Cerebellar nuclear complex (tissue), 1 donor: ENCODE results near the gene ZNF777.
A peak's percentile ranks its signal among the peaks of the same experiment; 100 is the strongest.
"Not testable (repeated sequence)": the region's sequence is repeated elsewhere in the genome, so short reads cannot be mapped to it uniquely, and the experiment has no call there.

Experiments
- DNase-seq, 2 experiments: peaks; one replicate each; lab custom pipeline; 2025; lab: John Stamatoyannopoulos, UW

ZNF777 gene

DNA sequence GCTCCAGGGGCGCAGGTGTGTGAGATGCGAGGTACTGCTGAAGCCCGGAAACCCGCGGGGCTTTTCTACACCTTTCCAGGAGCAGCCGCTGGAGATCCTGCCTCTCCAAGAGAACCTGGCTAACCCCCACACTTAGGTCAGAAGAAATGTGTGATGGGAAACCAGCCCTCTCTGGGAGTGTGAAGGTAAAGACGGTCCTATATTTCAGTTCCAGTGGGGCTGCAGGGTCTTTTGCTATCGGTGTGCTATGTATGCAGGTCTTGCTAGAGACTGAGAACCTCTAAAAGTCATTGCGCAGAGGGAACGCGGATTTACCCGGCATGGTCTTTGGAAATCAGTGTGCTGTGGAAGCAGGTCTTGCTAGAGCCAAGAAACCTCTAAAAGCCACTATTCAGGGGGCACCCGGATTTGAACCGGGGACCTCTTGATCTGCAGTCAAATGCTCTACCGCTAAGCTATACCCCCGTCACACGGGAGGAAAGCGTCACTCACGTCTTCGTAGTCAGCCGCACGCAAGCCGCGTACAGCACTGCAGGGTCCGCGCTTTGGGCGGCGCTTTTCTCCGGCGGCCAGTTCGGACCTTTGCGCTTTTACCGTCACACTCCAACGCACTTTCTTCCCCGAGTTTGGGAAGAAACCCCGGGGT is 46.0 kb downstream of the ZNF777 start:
- peak in 1 of 2 experiments; percentile 44 for DNase-seq

DNA sequence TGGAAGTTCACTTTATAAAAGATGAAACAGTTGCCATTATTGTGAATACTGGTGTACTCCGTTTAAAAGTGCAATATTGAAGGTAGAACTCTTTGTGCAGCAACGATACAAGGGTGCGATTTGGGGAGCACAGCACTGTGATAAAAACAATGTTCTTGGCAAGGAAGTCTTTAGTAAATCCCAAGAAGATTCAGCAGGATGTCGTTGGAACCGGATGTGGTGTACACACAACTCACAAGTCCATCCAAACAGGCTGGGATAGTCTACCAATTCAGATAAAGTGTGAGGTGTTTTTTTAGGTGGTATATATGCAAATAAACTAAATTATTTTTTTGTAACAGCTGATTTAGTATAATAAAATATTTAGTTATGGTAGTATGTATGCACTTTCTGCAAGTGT is 46.7 kb downstream of the ZNF777 start:
- DNase-seq: no peak

DNA sequence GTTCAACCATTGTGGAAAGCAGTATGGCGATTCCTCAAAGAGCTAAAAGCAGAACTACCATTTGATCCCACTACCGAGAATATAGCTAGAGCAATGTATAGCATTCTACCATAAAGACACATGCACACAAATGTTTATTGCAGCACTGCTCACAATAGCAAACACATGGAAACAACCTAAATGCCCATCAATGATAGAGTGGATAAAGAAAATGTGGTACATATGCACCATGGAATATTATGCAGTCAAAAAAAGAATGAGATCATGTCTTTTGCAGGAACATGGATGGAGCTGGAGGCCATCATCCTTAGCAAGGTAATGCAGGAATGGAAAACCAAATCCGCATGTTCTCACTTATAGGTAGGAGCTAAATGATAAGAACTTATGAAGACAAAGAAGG is 47.8 kb downstream of the ZNF777 start:
- not testable (repeated sequence) for DNase-seq

DNA sequence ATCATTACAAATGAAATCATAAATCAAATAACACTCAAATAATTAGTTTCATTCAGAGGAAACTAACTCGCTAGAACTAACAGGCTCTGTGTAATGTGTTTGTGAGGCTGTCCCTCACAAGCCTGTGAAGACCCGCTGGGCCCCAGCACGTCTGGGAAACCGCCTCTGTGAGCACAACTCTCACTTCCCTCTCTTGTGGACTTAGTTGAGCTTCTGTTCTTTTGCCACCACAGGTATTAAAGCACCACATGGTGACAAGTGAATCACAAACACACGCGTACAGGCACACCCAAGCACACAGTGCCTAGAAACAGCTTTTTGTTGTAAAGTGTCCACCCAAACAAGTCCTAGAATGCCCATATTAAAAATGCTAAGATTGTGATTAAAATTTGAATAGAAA is 51.0 kb downstream of the ZNF777 start:
- no peak for DNase-seq

DNA sequence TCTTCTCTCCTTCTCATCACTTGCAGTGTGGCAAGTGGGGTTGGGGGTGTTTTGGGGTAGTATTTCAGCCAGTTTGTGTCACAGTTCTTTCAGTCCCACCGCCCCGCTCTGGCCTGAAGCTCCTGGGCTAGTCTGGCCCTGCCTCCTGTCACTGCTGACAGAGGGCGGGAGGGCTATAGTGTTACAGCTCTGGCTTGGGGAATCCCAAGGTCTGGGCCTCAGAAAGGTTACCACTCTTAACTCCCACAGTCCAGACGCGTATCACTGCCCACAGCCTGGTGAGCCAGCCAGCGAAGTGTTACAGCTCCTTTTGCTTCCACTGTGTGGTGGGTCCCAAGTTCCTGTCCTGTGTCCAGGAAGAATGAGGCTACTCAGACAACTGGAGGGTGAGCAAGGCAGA is 56.0 kb downstream of the ZNF777 start:
- DNase-seq: no peak

DNA sequence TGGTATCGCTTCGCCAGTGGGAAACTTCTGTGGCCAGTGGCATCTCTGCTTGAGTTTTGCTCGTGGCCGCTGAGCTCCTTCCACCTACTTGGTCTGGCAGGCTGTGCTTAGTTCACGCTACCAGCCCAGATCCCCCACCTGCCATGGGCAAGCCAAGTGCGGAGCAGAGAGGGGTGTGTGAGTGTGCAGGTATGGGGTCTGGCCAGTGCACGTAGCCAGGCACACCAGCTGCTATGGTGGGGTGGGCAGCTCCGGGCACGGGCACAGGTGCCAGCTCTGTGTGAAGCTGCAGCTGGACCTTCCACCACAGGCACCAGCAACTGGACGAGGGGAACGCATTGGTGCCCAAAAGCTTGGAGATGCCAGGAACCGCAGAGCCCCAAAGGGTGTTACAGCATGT is 56.5 kb downstream of the ZNF777 start:
- no peak for DNase-seq

DNA sequence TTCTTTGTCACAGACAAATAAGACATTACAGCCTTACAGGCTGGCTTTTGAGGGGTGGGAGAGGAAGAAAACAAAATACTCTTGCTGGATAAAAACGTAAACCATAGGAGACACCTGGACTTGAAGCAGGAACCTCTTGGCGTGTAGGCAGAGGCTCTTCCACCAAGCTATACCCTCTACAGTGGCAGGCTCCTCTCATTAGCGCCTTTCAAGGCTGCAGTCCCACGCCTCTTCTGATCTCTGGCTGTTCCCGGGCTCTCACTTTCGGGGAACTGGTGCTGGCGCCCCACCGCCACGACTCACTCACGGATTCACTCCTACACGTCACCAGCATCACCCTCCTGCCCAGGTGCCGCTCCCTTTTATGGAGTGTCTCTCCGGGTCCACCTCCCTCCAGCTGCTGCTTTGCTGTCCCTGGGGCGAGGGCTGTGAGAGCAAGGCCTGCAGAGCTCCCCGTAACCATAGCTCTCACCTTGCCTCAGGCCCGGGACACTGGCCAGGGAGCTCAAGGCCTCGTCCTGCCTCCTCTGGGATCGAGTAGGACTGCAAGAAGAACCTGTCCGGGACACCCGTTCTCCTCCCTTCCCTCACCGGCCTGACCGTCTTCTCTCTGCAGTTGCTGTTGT is 62.6 kb downstream of the ZNF777 start:
- no peak for DNase-seq

DNA sequence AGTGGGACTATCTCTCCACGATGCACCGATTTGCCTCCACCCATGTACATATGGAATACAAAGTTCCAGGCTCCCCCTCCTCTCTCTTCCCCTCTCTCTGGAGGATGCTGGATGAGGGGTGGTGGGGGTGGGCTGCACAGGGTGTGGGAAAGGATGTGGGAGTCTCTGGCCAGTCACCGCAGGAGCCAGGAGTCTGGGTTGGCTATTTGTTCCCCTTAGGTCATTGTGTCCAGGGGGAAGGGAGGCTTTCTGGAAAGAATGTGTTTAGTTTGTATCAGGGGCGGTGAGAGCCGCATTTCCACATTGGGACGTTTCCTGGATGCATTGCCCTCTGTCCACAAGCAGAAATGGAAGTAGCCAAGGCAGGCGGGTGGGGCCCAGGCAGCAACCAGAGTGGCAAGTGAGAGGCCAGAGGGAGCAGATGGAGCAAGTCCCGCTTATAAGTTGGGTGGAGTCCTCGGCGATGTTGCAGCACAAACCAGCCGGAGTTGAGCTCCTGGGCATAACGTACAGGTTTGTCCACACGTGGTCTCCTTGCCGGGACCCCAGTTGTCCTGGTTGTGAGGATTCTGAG is 63.3 kb downstream of the ZNF777 start:
- no peak for DNase-seq

DNA sequence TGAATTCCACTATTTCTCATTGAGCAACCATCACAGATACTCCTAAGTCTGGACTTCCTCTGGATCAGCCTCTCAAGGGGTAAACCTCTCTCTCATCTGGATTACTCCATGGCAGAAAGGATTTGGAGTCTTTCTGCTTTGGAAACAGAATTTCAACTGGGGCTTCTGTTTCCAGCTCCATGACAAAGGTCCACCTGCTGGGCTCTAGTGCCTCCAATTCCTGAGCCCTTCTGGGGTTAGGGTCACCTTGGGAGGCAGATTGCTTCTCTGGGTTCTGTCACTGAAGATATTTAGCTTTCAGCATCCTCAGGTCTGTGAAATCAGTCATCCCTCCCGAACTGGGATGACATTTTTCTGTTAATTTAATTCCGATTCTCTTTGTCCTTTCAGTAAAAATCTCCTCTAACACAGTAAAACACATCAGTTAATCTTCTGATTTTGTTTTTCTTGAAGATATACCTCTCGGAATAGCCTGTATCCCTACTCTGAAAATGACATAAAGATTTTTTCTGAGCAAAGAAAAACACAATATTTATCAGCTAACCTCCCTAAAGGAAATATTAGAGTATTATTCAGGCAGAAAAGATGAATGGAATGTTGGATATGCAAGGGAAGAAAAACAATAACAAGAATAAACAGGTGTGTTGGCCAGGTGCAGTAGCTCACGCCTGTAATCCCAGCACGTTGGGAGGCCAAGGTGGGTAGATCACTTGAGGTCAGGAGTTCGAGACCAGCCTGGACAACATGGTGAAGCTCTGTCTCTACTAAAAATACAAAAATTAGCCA is 72.1 kb downstream of the ZNF777 start:
- not testable (repeated sequence) for DNase-seq

DNA sequence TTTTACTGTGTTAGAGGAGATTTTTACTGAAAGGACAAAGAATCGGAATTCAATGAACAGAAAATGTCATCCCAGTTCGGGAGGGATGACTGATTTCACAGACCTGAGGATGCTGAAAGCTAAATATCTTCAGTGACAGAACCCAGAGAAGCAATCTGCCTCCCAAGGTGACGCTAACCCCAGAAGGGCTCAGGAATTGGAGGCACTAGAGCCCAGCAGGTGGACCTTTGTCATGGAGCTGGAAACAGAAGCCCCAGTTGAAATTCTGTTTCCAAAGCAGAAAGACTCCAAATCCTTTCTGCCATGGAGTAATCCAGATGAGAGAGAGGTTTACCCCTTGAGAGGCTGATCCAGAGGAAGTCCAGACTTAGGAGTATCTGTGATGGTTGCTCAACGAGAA is 74.3 kb downstream of the ZNF777 start:
- not testable (repeated sequence) for DNase-seq

DNA sequence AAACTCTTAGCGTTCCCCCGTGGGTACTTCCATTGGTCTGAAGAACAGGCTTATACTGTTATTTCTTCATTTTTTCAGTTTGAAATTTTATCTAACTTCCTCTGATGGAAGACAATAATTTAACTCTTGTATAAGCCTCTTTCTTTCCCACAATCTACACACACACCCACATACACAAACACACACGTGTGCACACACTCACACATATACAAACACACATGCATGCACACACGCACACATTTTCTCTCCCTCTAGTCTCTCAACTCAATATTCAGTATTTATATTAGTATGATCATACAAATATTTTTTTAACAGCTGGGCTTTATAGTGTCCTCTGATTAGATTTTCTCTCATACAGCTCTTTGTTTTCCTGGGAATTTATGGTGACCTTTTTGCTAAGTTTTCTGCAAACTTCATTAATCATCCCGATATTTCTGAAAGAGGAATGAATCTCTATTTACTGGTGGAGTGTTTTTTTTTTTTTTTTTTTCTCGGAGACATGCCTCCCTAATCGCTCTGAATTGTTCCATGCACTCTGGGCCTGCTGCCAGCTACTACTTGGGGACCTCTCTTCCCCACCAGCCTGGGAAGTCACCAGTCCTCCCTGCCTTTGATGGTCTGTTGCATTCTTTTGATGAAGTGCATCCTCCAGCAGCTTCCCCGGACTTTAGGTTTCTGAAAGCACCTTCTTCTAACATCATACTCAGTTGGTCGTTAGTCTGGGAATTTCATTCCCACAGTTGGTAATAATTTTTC is 75.5 kb downstream of the ZNF777 start:
- no peak for DNase-seq
